Fibroblast of the aortic adventitia (primary cell): ENCODE results near the gene ZNRD2. TPM values are rescaled to one million over a fixed set of nuclear protein-coding genes. Genes with fewer than 3 reads are reported as not detected.

Experiments
- DNase-seq: peaks from one replicate; pipeline ENCODE4 v3.0.0-alpha.2; 2010; ENCODE audit warnings: low read depth
- H3K4me3 ChIP-seq: 2 replicates; pipeline ENCODE4 v1.5.1; 2011; ENCODE audit warnings: low read depth, mild to moderate bottlenecking, control low read depth, low read length, moderate library complexity
- CTCF ChIP-seq: IDR thresholded peaks from 2 replicates; pipeline ENCODE4 v1.5.1; 2011; ENCODE audit warnings: mild to moderate bottlenecking, low read length, control low read depth, inconsistent platforms; ENCODE audit not compliant: insufficient read depth
- total RNA-seq: library from RNA; depleted of rRNA; stranded (reverse); fragments of >200 nt; gene quantifications from 2 replicates; pipeline ENCODE4 v1.2.3, GENCODE V29; 2012; ENCODE audit warnings: low replicate concordance

The ZNRD2 gene
- total RNA-seq, 1 donor, result 48.0 TPM

GRCh38 chr11:65591939-65592857 lies 21.9 kb downstream of the ZNRD2 start:
- no peak overlapping the region for H3K4me3 ChIP-seq
- no peak for TF ChIP-seq CTCF
- no peak for DNase-seq

GRCh38 chr11:65592858-65593517 lies 22.7 kb downstream of the ZNRD2 start:
- TF ChIP-seq CTCF, result no peak
- no peak for DNase-seq
- H3K4me3 ChIP-seq, result no peak overlapping the region

GRCh38 chr11:65593518-65594414 lies 23.5 kb downstream of the ZNRD2 start:
- TF ChIP-seq CTCF, result peak; percentile 73
- no peak for DNase-seq
- no peak overlapping the region for H3K4me3 ChIP-seq

- no peak for TF ChIP-seq CTCF
- no peak for DNase-seq
- no peak overlapping the region for H3K4me3 ChIP-seq
Measured at GRCh38 chr11:65595131-65595530, 24.9 kb downstream of the ZNRD2 start.

GRCh38 chr11:65595543-65596281 lies 25.4 kb downstream of the ZNRD2 start, which contains the start of gene KCNK7:
KCNK7 (minus strand) TSS chr11:65595800; CDS start chr11:65595772, 28 bp downstream.
- no peak for TF ChIP-seq CTCF
- no peak within 1 kb of the TSS for H3K4me3 ChIP-seq
- DNase-seq, result no peak

- no peak overlapping the region for H3K4me3 ChIP-seq
- no peak for TF ChIP-seq CTCF
- DNase-seq, result no peak
Measured at GRCh38 chr11:65596520-65596919, 26.2 kb downstream of the ZNRD2 start.
